GM12878 (cell line): ENCODE results near the gene TES. TPM values are rescaled to one million over a fixed set of nuclear protein-coding genes. Genes with fewer than 3 reads are reported as not detected.

Experiments used
- BACH1 ChIP-seq: fragments of 450-650 bp; IDR thresholded peaks from 2 replicates; pipeline ENCODE4 v1.6.1; 2017; ENCODE audit warnings: mild to moderate bottlenecking, borderline replicate concordance
- BMI1 ChIP-seq: fragments of 450-650 bp; IDR thresholded peaks from 2 replicates; pipeline ENCODE4 v1.6.1; 2016; ENCODE audit warnings: mild to moderate bottlenecking, moderate library complexity, borderline replicate concordance
- CHD1 ChIP-seq: IDR thresholded peaks from 2 replicates; pipeline ENCODE4 v1.6.1; 2012; ENCODE audit warnings: low read depth, low read length, improper control_type of control experiment
- CTCF ChIP-seq, 3 experiments: IDR thresholded peaks in 2 of 3; conservative IDR thresholded peaks in 1 of 3; 2 replicates each; pipeline ENCODE4 v1.5.1; 2011; ENCODE audit warnings: low read depth in 3 of 3, low read length in 3 of 3, mild to moderate bottlenecking in 3 of 3, control low read depth in 2 of 3, moderate library complexity in 2 of 3, inconsistent platforms in 1 of 3, mixed read lengths in 1 of 3; ENCODE audit not compliant: control insufficient read depth in 2 of 3, insufficient read depth in 1 of 3; ENCODE audit errors: extremely low read depth in 1 of 3
- EP300 ChIP-seq, 2 experiments: fragments of 150-350 bp in 1 of 2; IDR thresholded peaks; 2 replicates each; pipeline ENCODE4 v1.6.1; 2011 to 2012; ENCODE audit warnings: low read depth in 2 of 2, low read length in 2 of 2, borderline replicate concordance in 1 of 2, improper control_type of control experiment in 1 of 2, inconsistent platforms in 1 of 2; ENCODE audit not compliant: control insufficient read depth in 1 of 2
- PML ChIP-seq: IDR thresholded peaks from 2 replicates; pipeline ENCODE4 v1.6.1; 2012; ENCODE audit warnings: low read length, inconsistent platforms
- RFX5 ChIP-seq: IDR thresholded peaks from 2 replicates; pipeline ENCODE4 v1.6.1; 2011; ENCODE audit warnings: low read depth, low read length, improper control_type of control experiment
- SMC3 ChIP-seq: IDR thresholded peaks from 2 replicates; pipeline ENCODE4 v1.6.1; 2011; ENCODE audit warnings: low read length, improper control_type of control experiment, borderline replicate concordance
- TCF3 ChIP-seq: IDR thresholded peaks from 2 replicates; pipeline ENCODE4 v1.6.1; 2012; ENCODE audit warnings: low read depth, mild to moderate bottlenecking, low read length, borderline replicate concordance; ENCODE audit not compliant: insufficient read depth
- polyA plus RNA-seq, 11 experiments: library from polyadenylated mRNA; depleted of rRNA in 4 of 11; unstranded in 6 of 11; stranded (reverse) in 5 of 11; fragments of >200 nt; fragmentation: Nextera tagmentation in 4 of 11; fragmentation: Illumina TruSeq in 1 of 11; extraction: Ambion mirVana in 4 of 11; extraction: Trizol in 1 of 11; gene quantifications; 1 replicate in 1 of 11; 2 replicates in 10 of 11; pipeline versions ENCODE4 v1.2.1 to v1.2.3, GENCODE V29; 2011 to 2016; ENCODE audit warnings: inconsistent platforms in 2 of 11, missing spikeins in 2 of 11, low read depth in 1 of 11
- total RNA-seq, 4 experiments: library from RNA; depleted of rRNA in 3 of 4; stranded (reverse); fragments of >200 nt in 3 of 4; fragmentation: Illumina TruSeq in 1 of 4; extraction: Trizol in 1 of 4; gene quantifications; 2 replicates each; pipeline versions ENCODE4 v1.2.1 to v1.2.3, GENCODE V29; 2013 to 2021
- TF ChIP-seq, protein P1 (sequence below): fragments of 450-650 bp; IDR thresholded peaks from 2 replicates; pipeline ENCODE4 v1.6.1; 2017; ENCODE audit warnings: mild to moderate bottlenecking, moderate library complexity

Gene TES
- total and polyA plus RNA-seq, 10 of the 15 experiments (the other 5 are each of a cell fraction or from before 2014, with no cell fraction given), result 31.2 to 77.5 (median 59.2) TPM

DNA sequence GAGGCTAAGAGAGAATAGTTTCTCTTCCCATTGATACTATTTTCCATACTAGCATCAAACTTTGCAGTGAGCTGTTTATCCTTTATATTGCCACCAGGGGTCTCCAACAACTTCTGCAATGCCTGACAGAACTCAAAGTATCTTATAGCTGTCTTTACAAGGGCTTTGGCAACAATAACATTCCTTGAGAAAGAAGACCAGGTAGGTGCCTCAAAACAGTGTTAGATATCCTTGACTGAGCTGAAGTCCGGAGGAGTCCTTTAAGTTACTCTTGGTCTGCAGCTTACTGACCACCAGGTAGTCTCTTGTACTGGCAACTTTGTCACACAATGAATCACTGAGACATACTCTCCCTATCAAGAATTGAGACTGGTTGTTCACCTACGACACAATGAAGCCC is 30.0 kb upstream of the TES start (continued):
- no peak for TF ChIP-seq CHD1
- TF ChIP-seq PML, result no peak
- TF ChIP-seq, protein P1, sequence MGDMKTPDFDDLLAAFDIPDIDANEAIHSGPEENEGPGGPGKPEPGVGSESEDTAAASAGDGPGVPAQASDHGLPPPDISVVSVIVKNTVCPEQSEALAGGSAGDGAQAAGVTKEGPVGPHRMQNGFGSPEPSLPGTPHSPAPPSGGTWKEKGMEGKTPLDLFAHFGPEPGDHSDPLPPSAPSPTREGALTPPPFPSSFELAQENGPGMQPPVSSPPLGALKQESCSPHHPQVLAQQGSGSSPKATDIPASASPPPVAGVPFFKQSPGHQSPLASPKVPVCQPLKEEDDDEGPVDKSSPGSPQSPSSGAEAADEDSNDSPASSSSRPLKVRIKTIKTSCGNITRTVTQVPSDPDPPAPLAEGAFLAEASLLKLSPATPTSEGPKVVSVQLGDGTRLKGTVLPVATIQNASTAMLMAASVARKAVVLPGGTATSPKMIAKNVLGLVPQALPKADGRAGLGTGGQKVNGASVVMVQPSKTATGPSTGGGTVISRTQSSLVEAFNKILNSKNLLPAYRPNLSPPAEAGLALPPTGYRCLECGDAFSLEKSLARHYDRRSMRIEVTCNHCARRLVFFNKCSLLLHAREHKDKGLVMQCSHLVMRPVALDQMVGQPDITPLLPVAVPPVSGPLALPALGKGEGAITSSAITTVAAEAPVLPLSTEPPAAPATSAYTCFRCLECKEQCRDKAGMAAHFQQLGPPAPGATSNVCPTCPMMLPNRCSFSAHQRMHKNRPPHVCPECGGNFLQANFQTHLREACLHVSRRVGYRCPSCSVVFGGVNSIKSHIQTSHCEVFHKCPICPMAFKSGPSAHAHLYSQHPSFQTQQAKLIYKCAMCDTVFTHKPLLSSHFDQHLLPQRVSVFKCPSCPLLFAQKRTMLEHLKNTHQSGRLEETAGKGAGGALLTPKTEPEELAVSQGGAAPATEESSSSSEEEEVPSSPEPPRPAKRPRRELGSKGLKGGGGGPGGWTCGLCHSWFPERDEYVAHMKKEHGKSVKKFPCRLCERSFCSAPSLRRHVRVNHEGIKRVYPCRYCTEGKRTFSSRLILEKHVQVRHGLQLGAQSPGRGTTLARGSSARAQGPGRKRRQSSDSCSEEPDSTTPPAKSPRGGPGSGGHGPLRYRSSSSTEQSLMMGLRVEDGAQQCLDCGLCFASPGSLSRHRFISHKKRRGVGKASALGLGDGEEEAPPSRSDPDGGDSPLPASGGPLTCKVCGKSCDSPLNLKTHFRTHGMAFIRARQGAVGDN, result no peak
- TF ChIP-seq RFX5, result no peak
- TF ChIP-seq EP300 (IDR thresholded peaks at IDR 0.05; ENCODE audit: borderline replicate concordance in 1 of 2, control insufficient read depth in 1 of 2, low read depth in 2 of 2, low read length in 2 of 2), result no peak
- TF ChIP-seq BACH1, result no peak
- no peak for TF ChIP-seq TCF3
- no peak for TF ChIP-seq BMI1
- peak; percentile 62 to 79 (median 70) for TF ChIP-seq CTCF (IDR thresholded peaks at IDR 0.05 in 2 of 3, conservative IDR thresholded peaks at IDR 0.05 in 1 of 3; ENCODE audit: control insufficient read depth in 2 of 3, extremely low read depth in 1 of 3, insufficient read depth in 1 of 3, low read depth in 3 of 3, low read length in 3 of 3)
- peak; percentile 96 for TF ChIP-seq SMC3
